Activated naive CD8-positive, alpha-beta T cell treated with anti-CD3 and anti-CD28 coated beads for 36 hours (primary cell): Measurements from ENCODE around the gene SCAI. TPM values are rescaled to one million over a fixed set of nuclear protein-coding genes. Genes with fewer than 3 reads are reported as not detected.
"Not testable (repeated sequence)": the region's sequence is repeated elsewhere in the genome, so short reads cannot be mapped to it uniquely, and the experiment has no call there.

Experiments
- DNase-seq: peaks from one replicate; pipeline ENCODE4 v3.0.0; 2021
- H3K27ac Mint-ChIP-seq: one replicate; pipeline ENCODE4 v1.8.0; 2022; ENCODE audit warnings: mild to moderate bottlenecking, moderate library complexity, mixed read lengths
- H3K27me3 Mint-ChIP-seq: one replicate; pipeline ENCODE4 v1.8.0; 2022; ENCODE audit warnings: mild to moderate bottlenecking, mixed read lengths
- H3K36me3 Mint-ChIP-seq: one replicate; pipeline ENCODE4 v1.8.0; 2021; ENCODE audit warnings: mild to moderate bottlenecking, mixed read lengths
- H3K4me1 Mint-ChIP-seq: one replicate; pipeline ENCODE4 v1.8.0; 2021; ENCODE audit warnings: mixed read lengths
- H3K4me3 Mint-ChIP-seq: one replicate; pipeline ENCODE4 v1.8.0; 2022; ENCODE audit warnings: mild to moderate bottlenecking, moderate library complexity, mixed read lengths
- H3K9me3 Mint-ChIP-seq: one replicate; pipeline ENCODE4 v1.8.0; 2022; ENCODE audit warnings: mixed read lengths
- total RNA-seq, 2 experiments: library from RNA; stranded (reverse); gene quantifications; one replicate each; pipeline ENCODE4 v1.2.3, GENCODE V29; 2021

The SCAI gene
- total RNA-seq, 2 experiments from 2014 or later = 7.0 to 7.3 TPM

DNA sequence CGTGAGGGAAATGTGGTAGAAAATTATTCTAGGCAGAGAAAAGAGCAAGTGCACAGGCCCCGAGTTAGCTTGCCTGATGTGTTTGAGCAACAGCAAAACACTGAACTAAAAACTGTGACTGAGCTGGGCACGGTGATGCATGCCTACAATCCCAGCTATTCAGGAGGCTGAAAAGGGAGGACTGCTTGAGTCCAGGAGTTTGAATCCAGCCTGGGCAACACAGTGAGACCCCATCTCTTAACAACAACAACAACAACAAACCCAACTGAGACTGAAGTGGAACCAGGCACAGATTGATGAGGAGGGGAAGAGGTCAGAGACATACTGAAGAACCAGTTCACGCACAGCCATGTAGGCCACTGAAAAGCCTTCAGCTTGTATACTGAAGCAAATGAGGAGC is 42.5 kb downstream of the SCAI start:
- no peaks in the 10 kb centered on the region for H3K27me3 Mint-ChIP-seq
- no peak overlapping the region for H3K4me3 Mint-ChIP-seq
- no peak overlapping the region for H3K27ac Mint-ChIP-seq
- no peak for DNase-seq
- peaks cover 8% of the 10 kb centered on the region for H3K36me3 Mint-ChIP-seq
- H3K9me3 Mint-ChIP-seq = peaks cover 8% of the 10 kb centered on the region
- H3K4me1 Mint-ChIP-seq = peaks cover 2% of the 10 kb centered on the region

DNA sequence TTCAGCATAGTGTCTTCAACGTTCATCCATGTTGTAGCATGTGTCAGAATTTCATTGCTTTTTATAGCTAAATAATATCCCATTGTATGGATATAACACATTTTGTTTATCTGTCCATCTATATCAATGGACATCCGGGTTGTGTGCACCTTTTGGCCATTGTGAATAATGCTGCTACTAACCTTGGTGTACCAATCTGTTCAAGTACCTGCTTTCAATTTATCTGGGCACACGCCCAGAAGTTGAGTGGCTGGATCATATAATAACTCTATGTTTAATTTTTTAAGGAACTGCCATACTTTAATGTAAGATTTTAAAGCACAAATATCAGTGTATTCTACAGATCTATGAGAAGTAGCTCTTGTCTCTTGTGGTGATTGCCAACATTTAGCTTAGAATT is 43.5 kb downstream of the SCAI start:
- Mint-ChIP-seq H3K36me3 (peaks cover 18% of the 10 kb centered on the region), H3K9me3 (peaks cover 8% of the 10 kb centered on the region), H3K4me3 (no peak overlapping the region), H3K27ac (no peak overlapping the region), H3K4me1 (peaks cover 2% of the 10 kb centered on the region), H3K27me3 (no peaks in the 10 kb centered on the region)
- DNase-seq = no peak

DNA sequence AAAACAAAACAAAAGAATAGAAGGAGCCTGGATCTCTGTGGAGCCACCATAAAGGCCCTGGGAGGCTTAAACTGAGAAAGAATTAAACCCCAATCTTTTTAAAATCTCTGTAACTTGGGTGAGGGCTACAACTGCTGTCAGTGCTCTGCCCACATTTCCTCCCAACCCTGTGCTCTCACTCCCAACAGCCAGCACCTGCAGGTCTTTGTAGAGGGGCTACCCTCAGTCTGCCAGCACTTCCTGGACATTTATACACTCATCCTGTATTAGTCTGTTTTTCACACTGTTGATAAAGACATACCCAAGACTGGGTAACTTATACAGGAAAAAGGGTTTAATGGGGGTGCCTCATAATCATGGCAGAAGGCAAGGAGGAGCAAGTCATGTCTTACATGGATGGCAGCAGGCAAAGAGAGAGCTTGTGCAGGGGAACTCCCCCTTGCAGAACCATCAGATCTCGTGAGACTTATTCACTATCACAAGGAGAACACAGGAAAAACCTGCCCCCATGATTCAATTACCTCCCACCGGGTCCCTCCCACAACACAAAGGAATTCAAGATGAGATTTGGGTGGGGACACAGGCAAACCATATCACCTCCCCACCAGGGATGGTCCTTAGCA is 47.4 kb downstream of the SCAI start:
- H3K4me1 Mint-ChIP-seq = no peaks in the 10 kb centered on the region
- H3K36me3 Mint-ChIP-seq = peaks cover 31% of the 10 kb centered on the region
- peaks cover 8% of the 10 kb centered on the region for H3K9me3 Mint-ChIP-seq
- no peak overlapping the region for H3K27ac Mint-ChIP-seq
- H3K4me3 Mint-ChIP-seq = no peak overlapping the region
- DNase-seq = no peak
- H3K27me3 Mint-ChIP-seq = no peaks in the 10 kb centered on the region

DNA sequence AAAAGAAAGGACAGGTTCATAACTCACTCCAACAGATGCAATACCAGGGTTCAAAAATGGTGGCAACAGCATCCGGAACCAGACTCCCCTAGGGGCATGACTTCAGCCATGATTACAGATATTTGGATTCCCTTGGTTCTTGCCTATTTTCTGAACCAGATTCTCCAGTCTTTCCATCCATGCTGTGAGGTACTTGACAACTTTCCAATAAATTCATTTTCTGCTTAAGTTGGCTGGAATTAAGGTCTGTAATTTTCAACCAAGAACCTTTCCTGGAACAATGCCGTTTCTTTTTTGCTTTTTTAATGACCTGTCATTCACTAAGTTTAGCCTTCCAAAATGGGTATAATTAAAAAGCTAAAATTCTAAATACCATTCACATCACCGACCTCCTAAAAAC is 52.2 kb downstream of the SCAI start:
- Mint-ChIP-seq H3K9me3 (peaks cover 2% of the 10 kb centered on the region), H3K4me1 (peaks cover 12% of the 10 kb centered on the region), H3K4me3 (no peak overlapping the region), H3K36me3 (peaks cover 27% of the 10 kb centered on the region), H3K27ac (no peak overlapping the region), H3K27me3 (no peaks in the 10 kb centered on the region)
- DNase-seq = no peak

DNA sequence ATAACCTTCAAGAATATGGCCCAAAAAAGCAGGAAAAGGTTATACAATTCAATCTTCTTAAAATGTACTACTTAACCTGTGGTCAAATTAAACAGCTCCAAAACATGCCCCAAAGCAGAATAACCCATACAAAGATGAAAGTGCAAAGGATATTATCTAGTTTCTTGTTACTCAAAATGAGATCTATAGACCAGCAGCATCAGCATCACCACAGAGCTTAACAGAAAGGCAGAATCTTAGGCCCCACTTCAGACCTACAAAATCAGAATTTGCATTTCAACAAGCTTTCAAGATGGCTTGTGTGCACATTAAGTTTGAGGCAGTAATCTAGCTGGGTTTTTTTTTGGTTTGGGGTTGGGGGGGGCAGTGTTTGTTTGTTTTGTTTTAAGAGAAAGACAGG is 54.0 kb downstream of the SCAI start:
- H3K4me1 Mint-ChIP-seq = peaks cover 12% of the 10 kb centered on the region
- no peaks in the 10 kb centered on the region for H3K27me3 Mint-ChIP-seq
- no peaks in the 10 kb centered on the region for H3K9me3 Mint-ChIP-seq
- no peak overlapping the region for H3K27ac Mint-ChIP-seq
- no peak overlapping the region for H3K4me3 Mint-ChIP-seq
- peaks cover 16% of the 10 kb centered on the region for H3K36me3 Mint-ChIP-seq
- DNase-seq = no peak

DNA sequence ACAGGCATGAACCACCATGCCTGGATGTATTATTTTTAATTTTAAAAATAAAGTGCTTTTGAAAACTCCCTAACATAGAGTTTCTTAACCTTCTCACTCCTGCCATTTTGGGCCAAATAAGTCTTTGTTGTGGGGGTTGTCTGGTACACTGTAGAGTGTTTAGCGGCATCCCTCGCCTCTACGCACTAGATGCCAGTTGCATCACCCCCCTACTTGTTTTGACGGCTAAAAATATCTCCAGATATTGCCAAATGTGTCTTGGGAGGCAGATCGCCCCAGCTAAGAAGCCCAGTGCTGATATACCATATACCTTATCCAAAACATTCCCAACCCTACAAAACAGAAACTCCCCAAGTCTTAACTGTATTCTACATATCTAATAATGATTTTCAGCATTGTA is 54.6 kb downstream of the SCAI start:
- peaks cover 12% of the 10 kb centered on the region for H3K4me1 Mint-ChIP-seq
- no peaks in the 10 kb centered on the region for H3K9me3 Mint-ChIP-seq
- no peaks in the 10 kb centered on the region for H3K27me3 Mint-ChIP-seq
- DNase-seq = no peak
- peaks cover 13% of the 10 kb centered on the region for H3K36me3 Mint-ChIP-seq
- no peak overlapping the region for H3K4me3 Mint-ChIP-seq
- no peak overlapping the region for H3K27ac Mint-ChIP-seq

DNA sequence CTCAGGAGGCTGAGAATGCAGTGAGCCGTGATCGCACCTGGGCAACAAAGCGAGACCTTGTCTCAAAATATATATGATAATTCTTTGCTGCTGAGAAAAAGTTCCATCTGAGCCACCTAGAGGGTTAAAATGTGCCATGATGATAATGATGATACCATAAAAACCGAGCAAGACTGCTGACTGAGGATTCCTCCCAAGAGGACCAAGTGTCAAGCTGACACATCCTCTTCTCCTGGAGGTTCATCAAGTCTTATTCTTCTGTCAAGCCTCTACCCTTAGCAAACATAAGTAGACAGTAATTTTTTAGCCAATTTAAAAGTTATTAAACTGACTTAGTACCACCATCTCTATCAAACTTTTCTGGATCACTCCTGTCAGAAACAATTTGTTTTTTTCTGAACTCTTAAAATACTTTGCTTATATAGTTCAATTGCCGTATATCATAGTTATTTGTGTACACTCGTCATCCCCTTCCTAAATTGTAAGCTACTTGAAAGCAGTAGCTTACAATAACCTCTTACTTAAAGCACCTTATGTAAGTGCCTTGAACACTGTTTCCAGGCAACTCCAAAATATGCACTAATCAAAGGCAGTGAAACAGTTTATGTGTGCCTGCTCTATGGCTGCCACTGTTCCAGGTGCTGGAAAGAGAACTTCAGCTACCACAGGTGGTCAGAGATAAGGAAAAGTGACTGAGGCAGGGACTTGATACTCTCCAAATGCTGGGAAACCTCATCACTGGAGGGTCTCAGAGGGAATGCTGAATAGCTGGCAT is 57.4 kb downstream of the SCAI start:
- Mint-ChIP-seq H3K36me3 (peaks cover 29% of the 10 kb centered on the region), H3K4me3 (no peak overlapping the region), H3K9me3 (peaks cover 18% of the 10 kb centered on the region), H3K4me1 (peaks cover 12% of the 10 kb centered on the region), H3K27me3 (no peaks in the 10 kb centered on the region), H3K27ac (no peak overlapping the region)
- no peak for DNase-seq

DNA sequence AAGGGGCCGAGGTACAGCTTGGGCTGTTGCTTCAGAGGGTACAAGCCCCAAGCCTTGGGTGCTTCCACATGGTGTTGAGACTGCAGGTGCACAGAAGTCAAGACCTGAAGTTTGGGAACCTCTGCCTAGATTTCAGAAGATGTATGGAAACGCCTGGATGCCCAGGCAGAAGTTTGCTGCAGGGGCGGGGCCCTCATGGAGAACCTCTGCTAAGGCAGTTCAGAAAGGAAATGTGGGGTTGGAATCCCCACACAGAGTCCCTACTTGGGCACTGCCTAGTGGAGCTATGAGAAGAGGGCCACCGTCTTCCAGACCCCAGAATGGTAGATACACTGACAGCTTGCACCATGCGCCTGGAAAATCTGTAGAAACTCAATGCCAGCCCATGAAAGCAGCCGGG is 61.1 kb downstream of the SCAI start:
- not testable (repeated sequence) for DNase-seq, H3K4me1 Mint-ChIP-seq, H3K4me3 Mint-ChIP-seq, H3K27me3 Mint-ChIP-seq, H3K27ac Mint-ChIP-seq
- peaks cover 19% of the 10 kb centered on the region for H3K9me3 Mint-ChIP-seq
- peaks cover 30% of the 10 kb centered on the region for H3K36me3 Mint-ChIP-seq

DNA sequence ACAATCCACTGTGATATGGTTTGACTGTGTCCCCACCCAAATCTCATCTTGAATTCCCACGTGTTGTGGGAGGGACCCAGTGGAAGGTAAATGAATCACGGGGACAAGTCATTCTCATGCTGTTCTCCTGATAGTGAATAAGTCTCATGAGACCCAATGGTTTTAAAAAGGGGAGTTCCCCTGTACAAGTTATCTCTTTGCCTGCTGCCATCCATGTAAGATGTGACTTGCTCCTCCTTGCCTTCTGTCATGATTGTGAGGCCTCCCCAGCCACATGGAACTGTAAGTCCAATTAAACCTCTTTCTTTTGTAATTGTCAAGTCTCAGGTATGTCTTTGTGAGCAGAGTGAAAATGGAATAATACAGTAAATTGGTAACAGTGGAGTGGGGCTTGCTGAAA is 62.5 kb downstream of the SCAI start:
- not testable (repeated sequence) for H3K27me3 Mint-ChIP-seq, H3K27ac Mint-ChIP-seq, DNase-seq, H3K4me3 Mint-ChIP-seq, H3K4me1 Mint-ChIP-seq
- Mint-ChIP-seq H3K36me3 (peaks cover 27% of the 10 kb centered on the region), H3K9me3 (peaks cover 19% of the 10 kb centered on the region)

DNA sequence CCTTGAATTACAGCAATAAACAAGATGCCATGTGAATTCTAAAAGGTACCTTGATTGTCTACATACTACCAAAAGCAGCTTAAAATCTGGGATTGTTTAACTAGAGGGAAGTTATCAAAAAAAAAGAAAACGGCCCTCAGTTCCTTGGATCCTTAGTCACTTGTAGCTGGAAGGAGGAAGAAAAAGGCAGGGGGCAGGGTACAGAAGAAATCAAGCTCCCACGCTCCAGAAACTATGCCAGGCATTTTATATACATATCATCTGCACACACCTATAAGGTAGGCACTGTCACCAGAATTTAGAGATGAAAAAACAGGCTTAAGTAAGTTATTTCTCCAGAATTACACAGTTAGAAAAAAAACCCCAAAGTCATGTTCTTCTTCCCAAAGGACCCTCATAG is 63.4 kb downstream of the SCAI start:
- Mint-ChIP-seq H3K27ac (no peak overlapping the region), H3K4me1 (no peaks in the 10 kb centered on the region), H3K27me3 (no peaks in the 10 kb centered on the region), H3K36me3 (peaks cover 27% of the 10 kb centered on the region), H3K4me3 (no peak overlapping the region), H3K9me3 (peaks cover 19% of the 10 kb centered on the region)
- no peak for DNase-seq

DNA sequence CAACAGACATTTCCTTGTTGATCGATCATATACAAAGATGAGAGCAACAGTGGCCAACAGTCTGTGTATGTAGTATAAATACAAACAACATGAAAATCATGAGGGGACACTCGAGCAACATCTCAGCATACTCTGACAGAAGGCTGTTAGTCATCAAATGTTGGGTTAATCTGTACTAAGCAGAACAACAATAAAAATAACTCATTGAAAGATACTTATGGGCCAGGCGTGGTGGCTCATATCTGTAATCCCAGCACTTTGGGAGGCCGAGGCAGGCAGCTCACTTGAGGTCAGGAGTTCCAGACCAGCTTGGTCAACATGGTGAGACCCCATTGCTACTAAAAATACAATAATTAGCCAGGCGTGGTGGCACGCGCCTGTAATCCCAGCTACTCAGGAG is 67.3 kb downstream of the SCAI start:
- no peak for DNase-seq
- Mint-ChIP-seq H3K9me3 (peaks cover 2% of the 10 kb centered on the region), H3K4me1 (no peaks in the 10 kb centered on the region), H3K36me3 (peaks cover 2% of the 10 kb centered on the region), H3K27me3 (no peaks in the 10 kb centered on the region), H3K4me3 (no peak overlapping the region), H3K27ac (no peak overlapping the region)

DNA sequence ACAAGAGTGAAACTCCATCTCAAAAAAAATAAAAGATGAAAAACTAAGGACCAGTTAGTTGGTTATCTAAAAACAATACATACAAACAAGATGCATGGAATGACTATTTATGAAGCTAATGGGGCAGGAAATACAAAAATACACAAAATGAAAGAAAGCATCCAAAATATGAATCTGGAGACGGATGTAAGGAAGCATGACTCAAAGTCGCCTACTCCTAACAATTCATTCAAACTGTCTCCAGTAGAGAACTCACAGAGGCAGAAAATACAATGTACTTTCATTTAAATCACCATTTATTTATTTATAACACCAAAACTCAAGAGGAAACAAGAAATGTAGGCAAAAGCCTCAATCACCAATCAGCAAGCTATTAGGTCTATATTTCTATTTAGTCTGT is 68.4 kb downstream of the SCAI start:
- H3K27me3 Mint-ChIP-seq = no peaks in the 10 kb centered on the region
- no peaks in the 10 kb centered on the region for H3K4me1 Mint-ChIP-seq
- no peaks in the 10 kb centered on the region for H3K36me3 Mint-ChIP-seq
- H3K4me3 Mint-ChIP-seq = no peak overlapping the region
- no peaks in the 10 kb centered on the region for H3K9me3 Mint-ChIP-seq
- H3K27ac Mint-ChIP-seq = no peak overlapping the region
- no peak for DNase-seq

DNA sequence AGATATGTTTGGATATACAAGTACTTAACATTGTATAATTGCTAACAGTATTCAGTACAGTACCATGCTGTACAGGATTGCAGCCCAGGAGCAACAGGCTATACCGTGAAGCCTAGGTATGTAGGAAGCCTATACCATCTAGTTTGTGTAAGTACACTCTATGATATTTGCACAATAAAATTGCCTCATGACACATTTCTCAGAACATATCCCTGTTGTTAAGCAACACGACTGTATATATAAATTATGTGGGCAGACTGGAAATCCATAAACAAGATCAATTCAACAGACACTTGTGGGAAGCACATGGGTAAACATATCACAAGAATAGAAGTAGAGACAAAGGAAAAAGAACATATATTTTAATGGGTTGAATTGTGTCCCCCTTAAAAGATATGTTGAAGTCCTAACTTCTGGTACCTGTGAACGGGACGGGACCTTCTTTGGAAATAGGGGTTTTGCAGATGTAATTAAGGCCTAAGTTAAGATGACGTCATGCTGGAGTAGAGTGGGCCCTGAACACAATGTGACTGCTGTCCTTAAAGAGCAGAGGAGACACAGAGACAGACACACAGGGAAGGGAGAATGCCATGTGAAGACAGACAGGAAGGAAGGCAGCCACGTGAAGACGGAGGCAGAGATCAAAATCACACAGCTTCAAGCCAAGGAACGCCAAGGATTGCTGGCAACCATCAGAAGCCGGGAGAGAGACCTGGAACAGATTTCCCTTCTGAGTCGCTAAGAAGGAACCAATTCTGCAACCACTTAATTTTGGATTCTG is 76.3 kb downstream of the SCAI start:
- no peak for DNase-seq
- H3K4me3 Mint-ChIP-seq = no peak overlapping the region
- H3K4me1 Mint-ChIP-seq = peaks cover 3% of the 10 kb centered on the region
- no peaks in the 10 kb centered on the region for H3K27me3 Mint-ChIP-seq
- no peak overlapping the region for H3K27ac Mint-ChIP-seq
- H3K36me3 Mint-ChIP-seq = peaks cover 1% of the 10 kb centered on the region
- no peaks in the 10 kb centered on the region for H3K9me3 Mint-ChIP-seq

DNA sequence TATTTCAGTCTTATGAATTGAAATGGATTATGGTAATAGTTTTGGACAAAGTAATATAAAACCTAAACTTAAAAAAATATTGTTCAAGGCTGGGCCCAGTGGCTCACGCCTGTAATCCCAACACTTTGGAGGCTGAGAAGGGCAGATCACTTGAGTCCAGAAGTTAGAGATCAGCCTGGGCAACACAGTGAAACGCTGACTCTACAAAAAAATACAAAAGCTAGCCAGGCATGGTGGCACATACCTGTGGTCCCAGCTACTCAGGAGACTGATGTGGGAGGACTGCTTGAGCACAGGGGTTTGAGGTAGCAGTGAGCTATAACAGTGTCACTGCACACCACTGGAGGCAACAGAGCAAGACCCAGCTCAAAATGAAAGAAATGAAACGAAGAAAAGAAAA is 81.9 kb downstream of the SCAI start:
- no peaks in the 10 kb centered on the region for H3K9me3 Mint-ChIP-seq
- no peaks in the 10 kb centered on the region for H3K27me3 Mint-ChIP-seq
- H3K4me1 Mint-ChIP-seq = peaks cover 16% of the 10 kb centered on the region
- H3K27ac Mint-ChIP-seq = no peak overlapping the region
- DNase-seq = no peak
- no peak overlapping the region for H3K4me3 Mint-ChIP-seq
- H3K36me3 Mint-ChIP-seq = peaks cover 4% of the 10 kb centered on the region

DNA sequence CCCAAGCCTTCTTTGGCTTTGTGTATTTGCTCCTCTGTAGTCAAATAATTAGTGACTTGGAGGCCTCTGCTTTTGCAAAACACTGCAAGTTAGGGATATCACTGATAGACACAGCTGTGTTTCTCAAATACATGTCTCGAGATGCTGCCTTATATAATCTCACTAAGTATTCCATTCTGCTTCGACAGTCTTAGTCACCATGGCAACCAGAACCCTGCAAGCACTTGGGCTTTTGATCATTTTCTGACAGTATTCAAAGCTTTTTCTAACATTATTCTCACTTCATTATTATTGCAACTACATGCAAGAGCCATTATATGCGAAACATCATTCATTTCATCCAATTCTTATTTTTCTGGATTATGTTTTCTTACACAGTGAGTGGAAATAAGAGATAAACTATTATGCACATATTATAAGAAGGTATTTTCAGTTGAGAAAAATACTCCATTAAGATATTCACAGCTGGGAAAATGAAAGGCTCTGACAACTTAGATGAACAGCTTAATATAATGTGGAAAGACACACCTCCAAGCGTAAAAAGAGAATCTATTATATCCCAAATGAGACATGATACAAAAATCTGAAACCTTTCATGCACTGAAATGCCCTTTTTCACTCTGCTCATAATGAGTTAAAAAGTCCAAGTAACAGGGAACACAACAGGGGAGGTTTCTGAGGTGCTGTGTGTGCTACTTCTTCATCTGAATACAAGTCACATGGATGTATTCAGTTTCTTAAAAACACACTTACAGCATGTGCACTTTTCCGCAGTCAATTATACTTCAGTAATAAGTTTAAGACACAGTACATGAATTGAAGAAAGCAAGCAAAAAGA is 93.9 kb downstream of the SCAI start:
- no peak overlapping the region for H3K4me3 Mint-ChIP-seq

More for the DNA sequence above, 93.9 kb downstream of the SCAI start:
- DNase-seq = no peak
- no peaks in the 10 kb centered on the region for H3K9me3 Mint-ChIP-seq
- no peak overlapping the region for H3K27ac Mint-ChIP-seq
- no peaks in the 10 kb centered on the region for H3K27me3 Mint-ChIP-seq
- no peaks in the 10 kb centered on the region for H3K36me3 Mint-ChIP-seq
- H3K4me1 Mint-ChIP-seq = no peaks in the 10 kb centered on the region
